GM12872 (cell line): Measurements from ENCODE around the gene ATMIN.

Experiments
- TF ChIP-seq, protein P1 (sequence below): IDR thresholded peaks from 3 replicates; pipeline ENCODE4 v1.5.1; 2011; ENCODE audit warnings: low read depth, mild to moderate bottlenecking, low read length, moderate library complexity; ENCODE audit not compliant: insufficient read depth

Gene ATMIN

DNA sequence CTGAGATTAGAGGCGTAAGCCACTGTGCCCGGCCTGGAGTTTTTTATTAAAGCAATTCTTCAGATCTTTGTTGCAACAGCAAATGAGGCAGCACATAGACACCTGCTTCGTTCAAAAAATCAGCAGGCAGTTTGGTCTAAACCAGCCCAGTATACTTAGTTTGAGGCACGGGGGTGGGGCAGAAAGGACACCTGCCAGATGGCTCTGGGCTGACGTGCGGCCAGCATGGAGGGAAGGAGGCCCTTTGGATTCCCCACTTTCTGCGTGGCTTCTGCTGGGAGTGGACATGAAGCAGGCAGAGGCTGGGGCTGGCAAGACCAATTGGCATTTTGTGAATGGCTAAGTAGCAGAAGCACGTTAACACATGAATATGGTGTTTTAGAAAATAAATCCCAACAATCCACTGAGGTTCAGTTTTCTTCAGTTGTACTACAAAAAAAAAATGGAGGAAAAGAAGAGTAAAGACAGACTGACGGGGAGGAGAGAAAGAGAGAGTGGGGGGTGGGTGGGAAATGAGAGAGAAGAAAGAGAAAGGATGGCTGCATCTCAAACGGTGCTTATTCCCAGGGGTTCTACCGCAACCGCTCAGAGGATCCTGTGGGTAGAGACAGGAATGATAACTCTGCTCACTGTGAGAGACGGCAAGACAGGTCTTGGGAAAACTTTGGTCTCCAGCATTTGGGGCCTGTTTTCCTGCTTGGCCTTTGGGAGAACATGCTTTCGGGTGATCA is 25.1 kb downstream of the ATMIN start:
- TF ChIP-seq, protein P1, sequence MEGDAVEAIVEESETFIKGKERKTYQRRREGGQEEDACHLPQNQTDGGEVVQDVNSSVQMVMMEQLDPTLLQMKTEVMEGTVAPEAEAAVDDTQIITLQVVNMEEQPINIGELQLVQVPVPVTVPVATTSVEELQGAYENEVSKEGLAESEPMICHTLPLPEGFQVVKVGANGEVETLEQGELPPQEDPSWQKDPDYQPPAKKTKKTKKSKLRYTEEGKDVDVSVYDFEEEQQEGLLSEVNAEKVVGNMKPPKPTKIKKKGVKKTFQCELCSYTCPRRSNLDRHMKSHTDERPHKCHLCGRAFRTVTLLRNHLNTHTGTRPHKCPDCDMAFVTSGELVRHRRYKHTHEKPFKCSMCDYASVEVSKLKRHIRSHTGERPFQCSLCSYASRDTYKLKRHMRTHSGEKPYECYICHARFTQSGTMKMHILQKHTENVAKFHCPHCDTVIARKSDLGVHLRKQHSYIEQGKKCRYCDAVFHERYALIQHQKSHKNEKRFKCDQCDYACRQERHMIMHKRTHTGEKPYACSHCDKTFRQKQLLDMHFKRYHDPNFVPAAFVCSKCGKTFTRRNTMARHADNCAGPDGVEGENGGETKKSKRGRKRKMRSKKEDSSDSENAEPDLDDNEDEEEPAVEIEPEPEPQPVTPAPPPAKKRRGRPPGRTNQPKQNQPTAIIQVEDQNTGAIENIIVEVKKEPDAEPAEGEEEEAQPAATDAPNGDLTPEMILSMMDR = no peak

DNA sequence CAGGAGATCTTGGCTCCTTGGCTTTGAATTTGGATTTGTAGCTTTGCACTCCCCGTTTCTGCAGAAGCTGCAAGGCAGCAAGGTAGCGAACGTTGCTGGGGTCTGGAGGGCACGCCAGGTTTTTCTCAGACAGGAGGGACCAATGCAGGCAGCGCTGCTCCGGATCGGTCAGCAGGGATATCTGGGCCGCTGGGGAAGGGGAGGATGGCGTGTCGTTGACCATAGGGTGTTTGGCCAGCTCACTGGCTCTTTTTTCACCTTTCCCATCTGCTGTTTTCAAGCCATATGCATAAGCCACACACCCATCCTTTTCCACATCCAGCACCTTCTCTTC is 25.6 kb downstream of the ATMIN start:
- TF ChIP-seq, protein P1 = no peak

GRCh38 chr16:81061871-81062608 is 26.4 kb downstream of the ATMIN start:
- TF ChIP-seq, protein P1 = no peak

- TF ChIP-seq, protein P1 = no peak
Observed at GRCh38 chr16:81066681-81067080, 31.0 kb downstream of the ATMIN start.

DNA sequence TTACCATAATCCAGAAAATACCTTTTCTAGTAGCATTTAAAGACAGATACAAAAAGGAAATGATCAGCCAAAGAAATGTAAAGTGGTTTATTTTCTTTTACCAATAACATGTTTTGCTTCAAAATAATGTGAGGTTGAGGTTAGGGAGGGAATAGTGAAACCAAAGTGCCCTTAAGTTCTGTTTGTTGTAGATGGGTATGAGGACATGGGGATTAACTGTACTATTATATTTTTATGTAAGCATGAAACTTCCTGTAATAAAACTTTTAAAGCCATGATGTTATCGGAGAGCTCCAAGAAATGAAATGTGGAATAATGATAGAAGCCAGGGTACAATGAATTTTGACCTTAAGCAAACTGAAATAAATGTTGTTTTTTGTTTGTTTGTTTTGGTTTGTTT is 31.5 kb downstream of the ATMIN start:
- TF ChIP-seq, protein P1 = no peak

- TF ChIP-seq, protein P1 = no peak
Observed at GRCh38 chr16:81069063-81069462, 33.4 kb downstream of the ATMIN start.

GRCh38 chr16:81070979-81071378 is 35.3 kb downstream of the ATMIN start:
- TF ChIP-seq, protein P1 = no peak
